H1 (cell line): Measurements from ENCODE around the gene ALPL. TPM values are rescaled to one million over a fixed set of nuclear protein-coding genes. Genes with fewer than 3 reads are reported as not detected.

Experiments
- CTCF ChIA-PET: fragments of 300-600 bp; sonication (Branson Sonifier 250); formaldehyde crosslinking; loops from one replicate; lab custom pipeline; 2021; ENCODE audit not compliant: partially characterized antibody; lab: Charles Lee
- POLR2A ChIA-PET: fragments of 300-600 bp; sonication (Branson Sonifier 250); formaldehyde crosslinking; loops from one replicate; lab custom pipeline; 2021; ENCODE audit warnings: inconsistent platforms; ENCODE audit not compliant: partially characterized antibody; lab: Charles Lee
- DNase-seq, 2 experiments: peaks; one replicate each; pipeline versions ENCODE4 v3.0.0 to v3.0.0-alpha.2; 2010 to 2022; ENCODE audit warnings: low spot score in 2 of 2, low read depth in 1 of 2, mixed read lengths in 1 of 2
- FAIRE-seq: peaks from 2 replicates; lab custom pipeline; 2011; peaks lifted over from hg19 to GRCh38; lab: Jason Lieb, UNC
- H2AFZ ChIP-seq: 2 replicates; pipeline ENCODE4 v1.8.1; 2012; ENCODE audit warnings: low read length, inconsistent platforms
- H2AK5ac ChIP-seq: 2 replicates; pipeline ENCODE4 v1.6.1; 2013; ENCODE audit warnings: low read depth, low read length
- H2BK120ac ChIP-seq: replicated peaks from 2 replicates; pipeline ENCODE3; 2013; ENCODE audit warnings: low read depth, low read length, inconsistent platforms
- H2BK12ac ChIP-seq: 2 replicates; pipeline ENCODE4 v1.6.1; 2013; ENCODE audit warnings: low read depth, low read length
- H2BK15ac ChIP-seq: 2 replicates; pipeline ENCODE4 v1.6.1; 2013; ENCODE audit warnings: low read length
- H2BK20ac ChIP-seq: 2 replicates; pipeline ENCODE4 v1.6.1; 2013; ENCODE audit warnings: low read length
- H2BK5ac ChIP-seq: 2 replicates; pipeline ENCODE4 v1.6.1; 2013; ENCODE audit warnings: low read depth, low read length
- H3K14ac ChIP-seq: 2 replicates; pipeline ENCODE4 v1.6.1; 2013; ENCODE audit warnings: inconsistent platforms; ENCODE audit not compliant: insufficient read length
- H3K18ac ChIP-seq: 2 replicates; pipeline ENCODE4 v1.6.1; 2013; ENCODE audit warnings: low read length; ENCODE audit errors: extremely low read depth
- H3K23ac ChIP-seq: 2 replicates; pipeline ENCODE4 v1.6.1; 2013; ENCODE audit warnings: inconsistent platforms; ENCODE audit not compliant: insufficient read length
- H3K23me2 ChIP-seq: 2 replicates; pipeline ENCODE4 v1.6.1; 2013; ENCODE audit warnings: low read depth, low read length
- H3K27ac ChIP-seq: 2 replicates; pipeline ENCODE4 v1.6.1; 2011; ENCODE audit warnings: low read depth, low read length, inconsistent platforms
- H3K27me3 ChIP-seq, 4 experiments: replicated peaks in 1 of 4; 1 replicate in 1 of 4; 2 replicates in 3 of 4; pipeline versions ENCODE4 v1.6.1 to v1.8.1; 2011 to 2013; ENCODE audit warnings: low read length in 3 of 4, mild to moderate bottlenecking in 3 of 4, inconsistent platforms in 2 of 4, mixed read lengths in 2 of 4, moderate library complexity in 1 of 4; ENCODE audit not compliant: control insufficient read depth in 3 of 4, insufficient read depth in 3 of 4; ENCODE audit errors: extremely low read depth in 1 of 4
- H3K36me3 ChIP-seq, 4 experiments: 2 replicates each; pipeline versions ENCODE4 v1.6.1 to v1.8.1; 2011 to 2013; ENCODE audit warnings: mild to moderate bottlenecking in 4 of 4, low read length in 3 of 4, moderate library complexity in 2 of 4, control low read depth in 1 of 4, inconsistent platforms in 1 of 4; ENCODE audit not compliant: insufficient read depth in 4 of 4, control insufficient read depth in 2 of 4
- H3K4ac ChIP-seq: replicated peaks from 2 replicates; pipeline ENCODE3; 2013; ENCODE audit warnings: low read length, low read depth, mixed read lengths, inconsistent platforms; ENCODE audit not compliant: insufficient read length
- H3K4me1 ChIP-seq, 4 experiments: replicated peaks in 1 of 4; 1 replicate in 1 of 4; 2 replicates in 3 of 4; pipeline versions ENCODE4 v1.6.1 to v1.8.1; 2011 to 2013; ENCODE audit warnings: low read length in 3 of 4, inconsistent platforms in 2 of 4, mixed read lengths in 1 of 4; ENCODE audit not compliant: insufficient read depth in 4 of 4, control insufficient read depth in 3 of 4
- H3K4me2 ChIP-seq, 2 experiments: 2 replicates each; pipeline versions ENCODE4 v1.6.1 to v1.8.1; 2011 to 2013; ENCODE audit warnings: low read depth in 2 of 2, low read length in 2 of 2, control low read depth in 1 of 2, inconsistent platforms in 1 of 2, mild to moderate bottlenecking in 1 of 2; ENCODE audit not compliant: insufficient read depth in 1 of 2
- H3K4me3 ChIP-seq, 4 experiments: fragments of 200-600, 300-600 bp in 1 of 4; sonication (generic), shearing (Covaris generic), sonication (Bioruptor Twin) in 1 of 4; 2 replicates each; pipeline versions ENCODE4 v1.5.1 to v1.8.1; 2011 to 2016; ENCODE audit warnings: low read length in 4 of 4, low read depth in 3 of 4, control low read depth in 2 of 4, inconsistent platforms in 2 of 4, mild to moderate bottlenecking in 2 of 4, mixed read lengths in 1 of 4, moderate library complexity in 1 of 4; ENCODE audit not compliant: insufficient read depth in 2 of 4; ENCODE audit errors: extremely low read depth in 1 of 4
- H3K56ac ChIP-seq: replicated peaks from 2 replicates; pipeline ENCODE3; 2013; ENCODE audit warnings: low read depth, mild to moderate bottlenecking, mixed read lengths, low read length, inconsistent platforms; ENCODE audit not compliant: insufficient read length
- H3K79me1 ChIP-seq: 2 replicates; pipeline ENCODE4 v1.6.1; 2013; ENCODE audit warnings: low read depth, low read length, control low read depth
- H3K79me2 ChIP-seq, 2 experiments: 2 replicates each; pipeline versions ENCODE4 v1.6.1 to v1.8.1; 2012 to 2013; ENCODE audit warnings: low read length in 2 of 2, mild to moderate bottlenecking in 2 of 2, inconsistent platforms in 1 of 2; ENCODE audit not compliant: insufficient read depth in 2 of 2, control insufficient read depth in 1 of 2
- H3K9ac ChIP-seq, 4 experiments: replicated peaks in 1 of 4; 1 replicate in 1 of 4; 2 replicates in 3 of 4; pipeline versions ENCODE4 v1.6.1 to v1.8.1; 2011 to 2013; ENCODE audit warnings: low read depth in 3 of 4, low read length in 3 of 4, control low read depth in 2 of 4, mild to moderate bottlenecking in 2 of 4, moderate library complexity in 2 of 4, inconsistent platforms in 1 of 4; ENCODE audit errors: extremely low read depth in 1 of 4
- H3K9me3 ChIP-seq, 2 experiments: 2 replicates each; pipeline versions ENCODE4 v1.6.1 to v1.8.1; 2012 to 2013; ENCODE audit warnings: mild to moderate bottlenecking in 2 of 2, moderate library complexity in 2 of 2, control low read depth in 1 of 2, inconsistent platforms in 1 of 2, low read depth in 1 of 2, low read length in 1 of 2, mixed read lengths in 1 of 2; ENCODE audit not compliant: insufficient read depth in 2 of 2
- H4K20me1 ChIP-seq, 2 experiments: replicated peaks in 1 of 2; 2 replicates each; pipeline versions ENCODE3 to v1.8.1; 2011 to 2013; ENCODE audit warnings: inconsistent platforms in 2 of 2, low read length in 2 of 2, mild to moderate bottlenecking in 1 of 2; ENCODE audit not compliant: insufficient read depth in 2 of 2, control insufficient read depth in 1 of 2
- H4K5ac ChIP-seq: 2 replicates; pipeline ENCODE4 v1.6.1; 2013; ENCODE audit warnings: low read length, low read depth, mixed read lengths, inconsistent platforms; ENCODE audit not compliant: insufficient read length
- H4K8ac ChIP-seq: 2 replicates; pipeline ENCODE4 v1.8.0; 2013; ENCODE audit warnings: mild to moderate bottlenecking, moderate library complexity, low read length, inconsistent platforms; ENCODE audit not compliant: insufficient read depth; ENCODE audit errors: extremely low read depth
- H4K91ac ChIP-seq: replicated peaks from 2 replicates; pipeline ENCODE3; 2013; ENCODE audit warnings: low read length, mixed read lengths, inconsistent platforms; ENCODE audit not compliant: insufficient read length
- ASH2L ChIP-seq: fragments of 200-600, 300-600 bp; sonication (generic); IDR thresholded peaks from one replicate; pipeline ENCODE4 v1.7.1; 2017; ENCODE audit warnings: low read length
- CREB1 ChIP-seq: IDR thresholded peaks from 2 replicates; pipeline ENCODE4 v1.6.1; 2012; ENCODE audit warnings: inconsistent platforms
- CTBP2 ChIP-seq: IDR thresholded peaks from 2 replicates; pipeline ENCODE4 v1.7.0; 2011; ENCODE audit warnings: borderline replicate concordance, mild to moderate bottlenecking, moderate library complexity, mixed read lengths, low read length; ENCODE audit not compliant: insufficient read depth, insufficient read length
- E2F6 ChIP-seq: IDR thresholded peaks from 2 replicates; pipeline ENCODE4 v1.6.1; 2012; ENCODE audit warnings: inconsistent platforms
- FOSL1 ChIP-seq: IDR thresholded peaks from 2 replicates; pipeline ENCODE4 v1.6.1; 2011; ENCODE audit warnings: mild to moderate bottlenecking, low read depth, low read length, moderate library complexity; ENCODE audit not compliant: insufficient read depth
- GABPA ChIP-seq: IDR thresholded peaks from 2 replicates; pipeline ENCODE4 v1.6.1; 2011; ENCODE audit warnings: mild to moderate bottlenecking, low read length, moderate library complexity, borderline replicate concordance; ENCODE audit not compliant: insufficient read depth
- MAFK ChIP-seq: IDR thresholded peaks from 2 replicates; pipeline ENCODE4 v1.6.1; 2012; ENCODE audit warnings: low read depth, mild to moderate bottlenecking, improper control_type of control experiment, low read length
- RAD21 ChIP-seq, 2 experiments: IDR thresholded peaks in 1 of 2; conservative IDR thresholded peaks in 1 of 2; 2 replicates each; pipeline ENCODE4 v1.6.1; 2011; ENCODE audit warnings: low read depth in 2 of 2, low read length in 2 of 2, improper control_type of control experiment in 1 of 2, inconsistent platforms in 1 of 2, mild to moderate bottlenecking in 1 of 2, moderate library complexity in 1 of 2
- SP2 ChIP-seq: IDR thresholded peaks from 2 replicates; pipeline ENCODE4 v1.6.1; 2012; ENCODE audit warnings: mild to moderate bottlenecking, low read length, inconsistent platforms
- WGBS, 2 experiments: shearing (Covaris generic) in 1 of 2; methylation state at CpG; one replicate each; pipeline versions ENCODE4 v1.1.6 to v1.1.7; 2013 to 2015; ENCODE audit warnings: low lambda C conversion rate in 2 of 2, mixed read lengths in 2 of 2, inconsistent platforms in 1 of 2, low coverage in 1 of 2, missing lambda C conversion rate in 1 of 2; ENCODE audit not compliant: insufficient replicate concordance in 2 of 2, insufficient coverage in 1 of 2, insufficient read length in 1 of 2; ENCODE audit errors: extremely low coverage in 1 of 2, missing lambda C conversion rate in 1 of 2; 5-methylcytosine and 5-hydroxymethylcytosine counted together
- polyA plus RNA-seq, 7 experiments: library from polyadenylated mRNA; depleted of rRNA in 3 of 7; stranded (reverse) in 5 of 7; unstranded in 2 of 7; fragments of >200 nt in 5 of 7; fragments of 200-250 nt in 2 of 7; gene quantifications; 1 replicate in 5 of 7; 2 replicates in 1 of 7; 4 replicates in 1 of 7; pipeline versions ENCODE4 v1.2.1 to v1.2.3, GENCODE V29; 2011 to 2013; ENCODE audit warnings: missing spikeins in 2 of 7, mixed read lengths in 2 of 7
- total RNA-seq: library from RNA; stranded (reverse); fragmentation: NEBNext Ultra II Directional; extraction: Animal tissue kit (Norgen Biotek cat#: 25700); gene quantifications from 2 replicates; pipeline ENCODE4 v1.2.1, GENCODE V29; 2021

Gene ALPL
- total and polyA plus RNA-seq, 2 of the 8 experiments (the other 6 are each of a cell fraction or from before 2014, with no cell fraction given): 175 to 362 TPM

- no peak overlapping the region for H3K23ac ChIP-seq
- H3K4me2 ChIP-seq: no peak overlapping the region
- no peak overlapping the region for H4K8ac ChIP-seq
- 0 out of 2 replicates have a peak overlapping the region, but pooled peaks have one; percentile 41 for H2BK12ac ChIP-seq
- H3K79me1 ChIP-seq: no peaks in the 10 kb centered on the region; the same call in none of the 2 replicates
- H4K91ac ChIP-seq: peak overlapping the region; percentile 81
- no peak overlapping the region for H3K27ac ChIP-seq
- 41% methylated on average over 11 of the region's 11 CpGs; no CpG with 5 or more reads in 1 of the 2 experiments for WGBS, 2 experiments
- no peak overlapping the region for H2BK5ac ChIP-seq
- peaks cover 0 to 4% (median 2%) of the 10 kb centered on the region in 4 experiments; a peak in 4 of 8 replicates for H3K36me3 ChIP-seq
- no peaks in the 10 kb centered on the region; a peak in 2 of 7 replicates for H3K27me3 ChIP-seq
- peaks cover 2 to 4% of the 10 kb centered on the region in 2 experiments for H4K20me1 ChIP-seq
- ChIA-PET POLR2A (interaction anchor here (0.9 to 1.6 kb wide), 4 partner anchors 23 to 67 kb away, joined by 3 to 5 read pairs (median 4); no protein-coding TSS in a partner anchor), CTCF (interaction anchor here (0.7 to 4.8 kb wide), 29 partner anchors 10 to 356 kb away, joined by 3 to 49 read pairs (median 5); partner anchors contain the start of gene ALPL)
- H4K5ac ChIP-seq: no peak overlapping the region
- no peak overlapping the region for H2BK20ac ChIP-seq
- no peak overlapping the region for H3K14ac ChIP-seq
- H3K79me2 ChIP-seq: no peaks in the 10 kb centered on the region
- no peak overlapping the region for H2AFZ ChIP-seq
- H3K4me1 ChIP-seq: peaks cover 2 to 7% (median 4%) of the 10 kb centered on the region in 4 experiments; a peak in 6 of 7 replicates
- no peak overlapping the region for H3K18ac ChIP-seq
- no peaks in the 10 kb centered on the region for H3K9me3 ChIP-seq
- peaks cover 3% of the 10 kb centered on the region; the same call in 1 of the 2 replicates for H3K23me2 ChIP-seq
- H2BK120ac ChIP-seq: no peak overlapping the region
- no peak overlapping the region for H3K56ac ChIP-seq
- no peak overlapping the region for H2BK15ac ChIP-seq
- H2AK5ac ChIP-seq: peak overlapping the region; percentile 7; the same call in 1 of the 2 replicates
- peak; percentile 82 for FAIRE-seq
- no peak overlapping the region for H3K4me3 ChIP-seq
- H3K4ac ChIP-seq: peak overlapping the region; percentile 34
- peak; percentile 57 to 82 for DNase-seq
- H3K9ac ChIP-seq: no peak overlapping the region
- TF ChIP-seq FOSL1 (no peak), ASH2L (no peak), GABPA (peak; percentile 20; the same call in 1 of the 2 replicates), CREB1 (peak; percentile 35; the same call in 1 of the 2 replicates), SP2 (no peak), CTBP2 (no peak), MAFK (no peak), RAD21 (IDR thresholded peaks at IDR 0.05 in 1 of 2, conservative IDR thresholded peaks at IDR 0.05 in 1 of 2; ENCODE audit: low read depth in 2 of 2, low read length in 2 of 2) (peak; percentile 92 to 95), E2F6 (0 out of 2 replicates have a peak, but pooled peaks have one; percentile 14)
These were observed 64.8 kb downstream of the ALPL start for GRCh38 chr1:21573971-21574465.
